Osteocyte (in vitro differentiated cells): ENCODE data around the gene TAOK2. TPM values are rescaled to one million over a fixed set of nuclear protein-coding genes. Genes with fewer than 3 reads are reported as not detected.

Source experiments
- DNase-seq: peaks from one replicate; pipeline ENCODE4 v3.0.0; 2021; ENCODE audit warnings: mixed read lengths; ENCODE audit not compliant: unreplicated experiment; ENCODE audit errors: extremely low spot score
- H3K27ac Mint-ChIP-seq: one replicate; pipeline ENCODE4 v1.8.0; 2021; ENCODE audit warnings: mild to moderate bottlenecking, mixed read lengths; ENCODE audit not compliant: unreplicated experiment
- H3K27me3 Mint-ChIP-seq: one replicate; pipeline ENCODE4 v1.8.0; 2021; ENCODE audit warnings: mixed read lengths; ENCODE audit not compliant: unreplicated experiment
- H3K36me3 Mint-ChIP-seq: one replicate; pipeline ENCODE4 v1.8.0; 2021; ENCODE audit warnings: mixed read lengths; ENCODE audit not compliant: unreplicated experiment
- H3K4me1 Mint-ChIP-seq: one replicate; pipeline ENCODE4 v1.8.0; 2021; ENCODE audit warnings: mixed read lengths; ENCODE audit not compliant: unreplicated experiment
- H3K4me3 Mint-ChIP-seq: one replicate; pipeline ENCODE4 v1.8.0; 2021; ENCODE audit warnings: mild to moderate bottlenecking, moderate library complexity, mixed read lengths; ENCODE audit not compliant: unreplicated experiment
- H3K9me3 Mint-ChIP-seq: one replicate; pipeline ENCODE4 v1.8.0; 2021; ENCODE audit warnings: mixed read lengths; ENCODE audit not compliant: unreplicated experiment
- CTCF ChIP-seq: fragments of 200-600 bp; sonication (generic); IDR thresholded peaks from 2 replicates; pipeline ENCODE4 v1.5.0; 2021; ENCODE audit warnings: antibody characterized with exemption, mild to moderate bottlenecking, moderate library complexity
- total RNA-seq: library from RNA; stranded (reverse); gene quantifications from 2 replicates; pipeline ENCODE4 v1.2.1, GENCODE V29; 2021

The TAOK2 gene
- total RNA-seq, 1 donor from 2014 or later, result 48.8 TPM

- Mint-ChIP-seq H3K4me1 (peaks cover 6% of the 10 kb centered on the region), H3K36me3 (no peaks in the 10 kb centered on the region), H3K4me3 (no peak overlapping the region), H3K27ac (no peak overlapping the region), H3K9me3 (no peaks in the 10 kb centered on the region), H3K27me3 (peaks cover 30% of the 10 kb centered on the region)
- TF ChIP-seq CTCF, result no peak
- no peak for DNase-seq
Measured at GRCh38 chr16:30025156-30025555, 51.5 kb downstream of the TAOK2 start.

- no peak for DNase-seq
- no peak overlapping the region for H3K27ac Mint-ChIP-seq
- no peak for TF ChIP-seq CTCF
- H3K36me3 Mint-ChIP-seq, result no peaks in the 10 kb centered on the region
- H3K27me3 Mint-ChIP-seq, result peaks cover 33% of the 10 kb centered on the region
- peaks cover 8% of the 10 kb centered on the region for H3K4me1 Mint-ChIP-seq
- H3K9me3 Mint-ChIP-seq, result no peaks in the 10 kb centered on the region
- no peak overlapping the region for H3K4me3 Mint-ChIP-seq
Measured at GRCh38 chr16:30025574-30025973, 51.9 kb downstream of the TAOK2 start.

GRCh38 chr16:30026449-30026848 lies 52.8 kb downstream of the TAOK2 start:
- no peak for TF ChIP-seq CTCF
- Mint-ChIP-seq H3K36me3 (no peaks in the 10 kb centered on the region), H3K4me1 (peaks cover 3% of the 10 kb centered on the region), H3K9me3 (no peaks in the 10 kb centered on the region), H3K27me3 (peaks cover 33% of the 10 kb centered on the region), H3K27ac (no peak overlapping the region), H3K4me3 (no peak overlapping the region)
- no peak for DNase-seq

GRCh38 chr16:30027588-30028437 lies 54.1 kb downstream of the TAOK2 start:
- H3K27me3 Mint-ChIP-seq, result peaks cover 38% of the 10 kb centered on the region
- no peak overlapping the region for H3K27ac Mint-ChIP-seq
- TF ChIP-seq CTCF, result no peak
- peaks cover 8% of the 10 kb centered on the region for H3K4me1 Mint-ChIP-seq
- no peak for DNase-seq
- H3K9me3 Mint-ChIP-seq, result no peaks in the 10 kb centered on the region
- H3K36me3 Mint-ChIP-seq, result no peaks in the 10 kb centered on the region
- no peak overlapping the region for H3K4me3 Mint-ChIP-seq

- H3K9me3 Mint-ChIP-seq, result no peaks in the 10 kb centered on the region
- no peak for DNase-seq
Measured at GRCh38 chr16:30028438-30029076, 54.9 kb downstream of the TAOK2 start.

More at GRCh38 chr16:30028438-30029076, 54.9 kb downstream of the TAOK2 start:
- no peaks in the 10 kb centered on the region for H3K36me3 Mint-ChIP-seq
- no peak overlapping the region for H3K27ac Mint-ChIP-seq
- TF ChIP-seq CTCF, result no peak
- no peak overlapping the region for H3K4me3 Mint-ChIP-seq
- peaks cover 8% of the 10 kb centered on the region for H3K4me1 Mint-ChIP-seq
- H3K27me3 Mint-ChIP-seq, result peaks cover 38% of the 10 kb centered on the region
